Amniotic stem cell (primary cell): ENCODE data around the gene N4BP3.

Experiments used
- DNase-seq: peaks from one replicate; lab custom pipeline; 2025; lab: John Stamatoyannopoulos, UW

N4BP3 gene

GRCh38 chr5:178104492-178104891, 8.8 kb upstream of the N4BP3 start:
- no peak for DNase-seq

GRCh38 chr5:178106086-178106485, 7.2 kb upstream of the N4BP3 start:
- DNase-seq, result no peak

- no peak for DNase-seq
These were observed 6.6 kb upstream of the N4BP3 start for GRCh38 chr5:178106556-178107239.

- no peak for DNase-seq
These were observed 5.5 kb upstream of the N4BP3 start for GRCh38 chr5:178107756-178108310.

GRCh38 chr5:178108446-178108845, 4.9 kb upstream of the N4BP3 start:
- DNase-seq, result no peak

GRCh38 chr5:178108966-178109365, 4.4 kb upstream of the N4BP3 start:
- no peak for DNase-seq

DNA sequence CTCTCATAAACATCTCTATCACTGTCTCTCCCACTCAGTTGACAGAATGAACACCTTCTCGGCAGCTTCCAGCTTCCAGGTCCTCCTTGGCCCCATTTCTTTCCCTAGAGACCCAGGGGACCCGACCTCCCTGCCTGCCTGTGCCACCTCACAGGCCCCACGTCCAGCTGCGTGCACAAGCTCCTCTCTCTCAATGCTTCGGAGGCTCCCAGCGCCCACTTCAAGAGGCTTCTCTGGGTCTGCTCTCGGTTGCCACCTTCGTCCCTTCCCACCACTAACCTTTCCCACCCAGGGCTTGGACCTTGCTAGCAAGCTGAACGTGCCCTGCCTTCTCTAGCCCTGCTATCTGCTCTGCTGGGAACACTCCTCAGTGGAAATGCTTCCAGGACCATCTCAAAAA, 2.8 kb upstream of the N4BP3 start:
- DNase-seq, result no peak

DNA sequence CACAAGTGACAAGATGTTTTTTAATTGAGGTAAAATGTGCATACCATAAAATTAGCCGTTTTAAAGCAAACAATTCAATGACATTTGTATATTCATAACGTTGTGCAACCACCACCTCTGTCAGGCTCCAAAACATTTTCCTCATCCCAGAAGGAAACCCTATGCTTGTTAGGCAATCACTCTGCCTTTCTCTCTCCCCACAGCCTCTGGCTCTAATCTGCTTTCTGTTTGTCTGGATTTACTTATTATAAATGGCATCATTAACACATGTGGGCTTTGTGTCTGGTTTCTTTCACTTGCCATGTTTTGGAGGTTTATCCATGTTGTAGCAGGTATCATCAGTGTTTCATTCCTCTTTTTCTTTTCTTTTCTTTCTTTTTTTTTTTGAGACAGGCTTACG, 1.4 kb upstream of the N4BP3 start:
- DNase-seq, result no peak

DNA sequence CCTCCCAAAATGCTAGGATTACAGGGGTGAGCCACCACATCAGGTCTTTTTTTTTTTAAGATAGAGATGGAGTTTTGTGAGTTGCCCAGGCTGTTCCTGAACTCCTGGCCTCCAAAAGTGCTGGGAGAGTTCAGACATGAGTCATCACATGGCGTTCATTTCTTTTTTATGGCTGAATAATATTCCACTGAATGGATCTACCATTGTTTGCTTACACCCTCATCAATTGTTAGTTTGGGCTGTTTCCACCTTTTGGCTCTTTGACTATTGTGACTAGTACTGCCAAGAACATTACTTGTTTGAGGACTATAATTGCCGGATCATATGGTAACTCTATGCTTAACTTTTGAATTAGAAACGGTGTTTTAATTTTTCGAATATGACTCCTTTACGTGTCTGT, 787 bp upstream of the N4BP3 start:
- no peak for DNase-seq

GRCh38 chr5:178113841-178114324, 551 bp downstream of the N4BP3 start:
- DNase-seq, result no peak

GRCh38 chr5:178114325-178115135, 1.2 kb downstream of the N4BP3 start:
- no peak for DNase-seq

GRCh38 chr5:178115136-178115813, 1.9 kb downstream of the N4BP3 start:
- no peak for DNase-seq

- DNase-seq, result no peak
These were observed 2.4 kb downstream of the N4BP3 start for GRCh38 chr5:178115814-178116142.

- DNase-seq, result no peak
These were observed 3.0 kb downstream of the N4BP3 start for GRCh38 chr5:178116143-178116885.

DNA sequence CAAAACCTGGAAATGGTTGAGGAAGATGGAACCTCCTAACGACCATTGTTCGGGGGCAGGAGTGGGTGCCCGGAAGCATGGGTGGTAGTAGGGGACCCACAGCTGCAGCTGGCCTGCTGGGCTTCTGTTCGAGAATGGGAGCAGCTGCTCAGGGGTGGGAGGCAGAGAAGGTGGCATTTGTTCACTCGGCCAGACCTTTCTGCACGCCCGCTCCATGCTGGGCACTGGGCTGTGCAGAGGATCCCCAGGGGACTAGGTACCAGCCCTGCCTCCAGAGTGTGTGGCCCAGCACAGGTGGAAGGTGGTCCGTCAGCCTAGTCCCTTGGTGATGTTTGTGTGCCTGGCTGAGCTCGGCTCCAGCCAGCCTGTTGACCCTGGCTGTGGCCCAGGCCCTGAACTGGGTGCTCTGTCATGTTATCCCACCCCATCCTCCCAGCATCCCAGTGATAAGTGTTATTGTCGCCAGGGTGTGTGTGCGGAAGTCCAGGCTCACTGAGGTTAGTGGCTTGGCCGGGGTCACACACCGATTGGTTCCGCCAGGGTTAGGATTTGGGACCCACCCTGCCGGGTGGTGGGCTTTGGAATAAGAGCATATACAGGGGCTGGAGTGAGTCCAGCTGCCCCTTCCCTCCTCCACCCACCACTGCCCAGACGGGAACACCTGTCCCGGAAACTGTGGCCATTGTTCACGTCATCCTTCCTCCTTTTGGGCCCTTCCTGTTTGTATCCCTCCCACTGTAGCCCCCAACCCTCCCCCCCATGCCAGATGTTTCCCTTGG, 4.8 kb downstream of the N4BP3 start:
- no peak for DNase-seq

DNA sequence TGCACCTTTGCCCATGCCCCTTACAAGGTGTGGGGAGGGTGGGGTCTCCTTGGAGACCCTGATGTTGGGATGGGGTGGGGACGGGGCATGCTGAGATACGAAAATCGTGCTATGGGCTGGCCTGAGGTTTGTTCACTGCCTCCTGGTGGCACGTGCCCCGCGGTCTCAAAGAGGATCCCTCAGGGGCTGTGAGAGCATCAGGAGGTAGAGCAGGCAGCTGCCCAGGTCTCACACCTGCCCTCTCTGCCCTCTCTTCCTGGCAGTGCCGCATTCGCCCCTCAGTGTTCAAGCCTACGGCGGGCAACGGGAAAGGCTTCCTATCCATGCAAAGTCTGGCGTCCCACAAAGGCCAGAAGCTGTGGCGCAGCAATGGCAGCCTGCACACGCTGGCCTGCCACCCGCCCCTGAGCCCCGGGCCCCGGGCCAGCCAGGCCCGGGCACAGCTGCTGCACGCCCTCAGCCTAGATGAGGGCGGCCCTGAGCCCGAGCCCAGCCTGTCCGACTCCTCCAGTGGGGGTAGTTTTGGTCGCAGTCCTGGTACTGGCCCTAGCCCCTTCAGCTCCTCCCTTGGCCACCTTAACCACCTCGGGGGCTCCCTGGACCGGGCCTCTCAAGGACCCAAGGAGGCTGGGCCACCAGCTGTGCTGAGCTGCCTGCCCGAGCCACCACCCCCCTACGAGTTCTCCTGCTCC, 6.7 kb downstream of the N4BP3 start:
- no peak for DNase-seq

DNA sequence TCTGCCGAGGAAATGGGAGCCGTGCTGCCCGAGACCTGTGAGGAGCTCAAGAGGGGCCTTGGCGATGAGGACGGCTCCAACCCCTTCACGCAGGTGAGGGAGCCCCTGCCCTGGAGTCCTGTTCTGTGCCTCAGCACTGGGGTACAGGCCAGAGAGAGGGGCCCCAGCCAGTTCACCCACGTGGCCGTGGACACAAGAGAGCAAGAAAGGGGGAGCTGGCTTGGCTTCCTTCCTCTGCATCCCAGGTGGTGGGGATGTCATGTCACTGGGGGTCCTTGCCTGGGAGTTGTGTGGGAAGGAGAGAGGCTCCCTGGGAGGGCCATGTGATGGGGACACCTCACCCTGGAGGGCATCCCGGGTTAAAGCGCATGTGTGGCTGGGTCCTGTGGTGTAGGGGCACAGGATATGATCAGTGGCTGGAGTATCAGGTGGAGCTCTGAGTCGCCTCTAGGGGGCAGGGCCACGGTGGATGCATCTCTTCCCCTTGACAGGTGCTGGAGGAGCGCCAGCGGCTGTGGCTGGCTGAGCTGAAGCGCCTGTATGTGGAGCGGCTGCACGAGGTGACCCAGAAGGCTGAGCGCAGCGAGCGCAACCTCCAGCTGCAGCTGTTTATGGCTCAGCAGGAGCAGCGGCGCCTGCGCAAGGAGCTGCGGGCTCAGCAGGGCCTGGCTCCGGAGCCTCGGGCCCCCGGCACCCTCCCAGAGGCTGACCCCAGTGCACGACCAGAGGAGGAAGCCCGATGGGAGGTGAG, 7.5 kb downstream of the N4BP3 start:
- DNase-seq, result no peak

DNA sequence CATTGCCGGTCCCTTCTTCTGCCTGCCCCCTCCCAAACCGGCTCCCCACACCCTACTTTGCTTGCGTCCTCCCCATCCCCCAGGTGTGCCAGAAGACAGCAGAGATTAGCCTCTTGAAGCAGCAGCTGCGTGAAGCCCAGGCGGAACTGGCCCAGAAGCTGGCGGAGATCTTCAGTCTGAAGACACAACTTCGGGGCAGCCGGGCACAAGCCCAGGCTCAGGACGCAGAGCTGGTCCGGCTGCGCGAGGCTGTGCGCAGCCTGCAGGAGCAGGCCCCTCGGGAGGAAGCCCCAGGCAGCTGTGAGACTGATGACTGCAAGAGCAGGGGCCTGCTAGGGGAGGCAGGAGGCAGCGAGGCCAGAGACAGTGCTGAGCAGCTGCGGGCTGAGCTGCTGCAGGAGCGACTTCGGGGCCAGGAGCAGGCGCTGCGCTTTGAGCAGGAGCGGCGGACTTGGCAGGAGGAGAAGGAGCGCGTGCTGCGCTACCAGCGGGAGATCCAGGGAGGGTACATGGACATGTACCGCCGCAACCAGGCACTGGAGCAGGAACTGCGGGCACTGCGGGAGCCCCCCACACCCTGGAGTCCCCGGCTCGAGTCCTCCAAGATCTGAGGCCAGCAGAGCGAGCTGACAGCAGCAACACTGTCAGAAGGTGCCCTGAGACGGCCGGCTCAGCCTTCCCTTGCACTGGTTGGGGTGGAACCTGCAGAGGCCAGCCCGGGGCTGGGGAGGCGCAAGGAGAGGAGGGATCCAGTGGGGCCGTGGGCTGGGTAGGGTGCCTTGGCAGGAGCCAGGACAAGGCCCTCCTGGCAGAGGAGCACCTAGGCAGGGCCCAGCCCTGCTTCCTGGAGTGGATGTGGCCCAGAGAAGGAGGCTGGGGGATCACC, 8.3 kb downstream of the N4BP3 start:
- no peak for DNase-seq

DNA sequence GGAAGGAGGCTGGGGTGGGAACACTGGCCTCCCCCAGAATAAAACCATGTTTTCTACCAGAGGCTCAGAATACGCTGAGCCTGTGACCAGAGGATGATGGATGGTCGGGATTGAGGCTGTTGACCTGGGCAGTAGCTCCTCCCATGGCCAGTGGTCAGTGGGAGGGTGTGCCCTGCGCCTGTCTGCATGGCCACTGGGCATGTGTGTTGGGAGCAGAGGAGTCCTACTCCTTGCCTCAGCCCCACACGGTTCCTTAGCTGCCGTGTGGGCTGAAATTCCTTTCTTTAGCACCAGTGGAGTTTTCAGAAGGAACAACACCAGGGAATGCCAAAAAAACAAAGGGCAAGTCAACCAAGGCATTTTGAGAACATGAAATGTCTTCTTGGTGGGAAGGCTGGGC, 9.0 kb downstream of the N4BP3 start:
- no peak for DNase-seq
